LNCAP (cell line): ENCODE data around the gene DISP3.

Source experiments
- TF ChIP-seq, protein P1 (sequence below): fragments of 450-650 bp; IDR thresholded peaks from 2 replicates; pipeline ENCODE4 v1.5.1; 2017; ENCODE audit warnings: mild to moderate bottlenecking

DISP3 gene

GRCh38 chr1:11518016-11518701 is 39.2 kb downstream of the DISP3 start:
- TF ChIP-seq, protein P1, sequence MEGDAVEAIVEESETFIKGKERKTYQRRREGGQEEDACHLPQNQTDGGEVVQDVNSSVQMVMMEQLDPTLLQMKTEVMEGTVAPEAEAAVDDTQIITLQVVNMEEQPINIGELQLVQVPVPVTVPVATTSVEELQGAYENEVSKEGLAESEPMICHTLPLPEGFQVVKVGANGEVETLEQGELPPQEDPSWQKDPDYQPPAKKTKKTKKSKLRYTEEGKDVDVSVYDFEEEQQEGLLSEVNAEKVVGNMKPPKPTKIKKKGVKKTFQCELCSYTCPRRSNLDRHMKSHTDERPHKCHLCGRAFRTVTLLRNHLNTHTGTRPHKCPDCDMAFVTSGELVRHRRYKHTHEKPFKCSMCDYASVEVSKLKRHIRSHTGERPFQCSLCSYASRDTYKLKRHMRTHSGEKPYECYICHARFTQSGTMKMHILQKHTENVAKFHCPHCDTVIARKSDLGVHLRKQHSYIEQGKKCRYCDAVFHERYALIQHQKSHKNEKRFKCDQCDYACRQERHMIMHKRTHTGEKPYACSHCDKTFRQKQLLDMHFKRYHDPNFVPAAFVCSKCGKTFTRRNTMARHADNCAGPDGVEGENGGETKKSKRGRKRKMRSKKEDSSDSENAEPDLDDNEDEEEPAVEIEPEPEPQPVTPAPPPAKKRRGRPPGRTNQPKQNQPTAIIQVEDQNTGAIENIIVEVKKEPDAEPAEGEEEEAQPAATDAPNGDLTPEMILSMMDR = no peak

DNA sequence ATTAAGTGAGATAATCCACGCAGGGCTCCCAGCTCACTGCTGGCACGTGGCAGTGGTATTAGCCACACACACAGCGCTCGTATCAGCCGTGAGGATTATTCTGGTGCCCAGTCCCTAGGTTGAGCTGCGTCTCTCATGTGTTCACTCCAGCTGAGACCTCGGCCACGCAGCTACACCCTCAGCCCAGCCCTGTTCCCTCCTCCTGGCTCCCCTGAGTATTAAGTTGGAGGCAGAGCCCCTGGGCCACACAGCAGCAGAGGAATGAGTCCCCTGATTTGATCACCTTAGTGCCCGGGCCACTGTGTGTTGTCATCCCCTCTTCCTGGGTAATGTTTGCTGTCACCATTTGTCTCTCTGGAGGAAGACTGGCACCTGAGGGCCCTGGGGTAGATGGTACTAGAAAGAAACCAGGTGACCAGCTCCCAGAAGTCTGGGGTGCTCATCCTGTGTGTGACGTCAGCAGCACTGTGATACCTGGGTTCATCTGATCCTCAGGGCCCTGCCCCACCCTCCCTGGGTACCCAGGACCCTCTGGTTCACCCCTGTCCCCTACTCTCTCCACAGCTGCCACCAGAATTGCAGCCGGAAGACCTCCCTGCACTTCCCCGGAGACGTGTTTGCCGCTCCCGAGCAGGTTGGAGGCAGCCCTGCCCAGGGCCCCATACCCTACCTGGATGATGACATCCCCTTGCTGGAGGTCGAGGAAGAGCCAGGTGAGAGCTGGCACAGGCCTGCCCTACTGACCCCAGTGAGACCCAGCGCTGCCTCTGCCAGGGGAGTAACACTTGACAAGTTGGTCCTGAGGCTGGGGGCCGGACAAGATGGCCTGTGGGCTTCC is 40.1 kb downstream of the DISP3 start:
- TF ChIP-seq, protein P1 = no peak

GRCh38 chr1:11519629-11520031 is 40.7 kb downstream of the DISP3 start:
- TF ChIP-seq, protein P1 = no peak

GRCh38 chr1:11520531-11521233 is 41.7 kb downstream of the DISP3 start:
- TF ChIP-seq, protein P1 = no peak

- TF ChIP-seq, protein P1 = no peak
Observed at GRCh38 chr1:11521582-11522399, 42.8 kb downstream of the DISP3 start.

DNA sequence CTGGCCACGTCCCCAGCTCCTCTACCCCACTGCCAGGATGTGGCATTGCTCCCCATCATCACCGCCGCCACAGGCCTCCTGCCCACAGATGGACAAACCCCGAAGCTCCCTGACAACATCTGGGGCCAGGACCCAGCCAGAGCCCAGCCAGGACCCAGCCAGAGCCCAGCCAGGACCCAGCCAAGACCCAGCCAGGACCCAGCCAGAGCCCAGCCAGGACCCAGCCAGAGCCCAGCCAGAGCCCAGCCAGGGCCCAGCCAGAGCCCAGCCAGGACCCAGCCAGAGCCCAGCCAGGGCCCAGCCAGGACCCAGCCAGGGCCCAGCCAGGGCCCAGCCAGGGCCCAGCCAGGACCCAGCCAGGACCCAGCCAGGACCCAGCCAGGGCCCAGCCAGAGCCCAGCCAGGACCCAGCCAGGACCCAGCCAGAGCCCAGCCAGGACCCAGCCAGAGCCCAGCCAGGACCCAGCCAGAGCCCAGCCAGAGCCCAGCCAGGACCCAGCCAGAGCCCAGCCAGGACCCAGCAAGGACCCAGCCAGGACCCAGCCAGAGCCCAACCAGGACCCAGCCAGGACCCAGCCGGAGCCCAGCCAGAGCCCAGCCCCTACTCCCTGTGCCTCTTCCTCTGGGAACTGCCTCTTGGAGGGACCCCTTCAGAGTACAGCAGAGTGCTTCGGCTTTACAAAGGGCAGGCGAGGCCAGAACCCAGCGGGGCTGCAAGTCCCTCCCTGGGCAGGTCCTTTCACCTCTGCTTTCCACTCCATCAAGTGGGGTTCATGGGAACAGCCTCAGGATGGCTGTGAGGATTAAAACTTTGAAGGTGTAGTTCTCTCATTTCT is 43.7 kb downstream of the DISP3 start:
- TF ChIP-seq, protein P1 = no peak
